Liver (tissue), 9 donors: Measurements from ENCODE around the gene IFNA8. TPM values are rescaled to one million over a fixed set of nuclear protein-coding genes. Genes with fewer than 3 reads are reported as not detected.

Experiments
- DNase-seq: peaks from one replicate; pipeline ENCODE4 v3.0.0-alpha.2; 2017; ENCODE audit warnings: low spot score
- H3K27ac ChIP-seq, 2 donors: one replicate each; pipeline ENCODE4 v1.7.0; 2013; ENCODE audit warnings: inconsistent platforms in 2 of 2, low read length in 2 of 2, control low read depth in 1 of 2, low read depth in 1 of 2, mild to moderate bottlenecking in 1 of 2
- H3K27me3 ChIP-seq, 4 donors: one replicate each; pipeline versions ENCODE4 v1.6.1 to v1.7.0; 2013; ENCODE audit warnings: low read length in 3 of 4, inconsistent platforms in 1 of 4, mild to moderate bottlenecking in 1 of 4, moderate library complexity in 1 of 4; ENCODE audit not compliant: control insufficient read depth in 4 of 4, insufficient read depth in 4 of 4
- H3K36me3 ChIP-seq, 4 donors: one replicate each; pipeline versions ENCODE4 v1.6.1 to v1.7.0; 2013; ENCODE audit warnings: low read length in 3 of 4, mild to moderate bottlenecking in 3 of 4, low read depth in 1 of 4, moderate library complexity in 1 of 4; ENCODE audit not compliant: control insufficient read depth in 4 of 4, insufficient read depth in 3 of 4
- H3K4me1 ChIP-seq, 4 donors: one replicate each; pipeline versions ENCODE4 v1.6.1 to v1.7.0; 2013; ENCODE audit warnings: low read length in 3 of 4, mild to moderate bottlenecking in 3 of 4, moderate library complexity in 1 of 4; ENCODE audit not compliant: control insufficient read depth in 4 of 4, insufficient read depth in 4 of 4
- H3K4me3 ChIP-seq, 3 donors: one replicate each; pipeline versions ENCODE4 v1.6.1 to v1.7.0; 2013; ENCODE audit warnings: low read length in 3 of 3, control low read depth in 1 of 3, low read depth in 1 of 3, mild to moderate bottlenecking in 1 of 3
- H3K9ac ChIP-seq, 2 donors: one replicate each; pipeline ENCODE4 v1.7.0; 2013; ENCODE audit warnings: low read length in 2 of 2, mild to moderate bottlenecking in 2 of 2, moderate library complexity in 2 of 2, control low read depth in 1 of 2, low read depth in 1 of 2
- H3K9me3 ChIP-seq, 4 donors: one replicate each; pipeline versions ENCODE4 v1.6.1 to v1.7.0; 2013; ENCODE audit warnings: low read length in 3 of 4; ENCODE audit not compliant: control insufficient read depth in 4 of 4
- ATF3 ChIP-seq: IDR thresholded peaks from 2 replicates; pipeline ENCODE4 v1.6.1; 2016; ENCODE audit warnings: antibody characterized with exemption
- CTCF ChIP-seq: fragments of 150-350 bp; IDR thresholded peaks from 2 replicates; pipeline ENCODE4 v1.5.1; 2017; ENCODE audit warnings: improper control_type of control experiment, low read depth, low read length; ENCODE audit not compliant: missing input control
- EGR1 ChIP-seq, 2 donors: IDR thresholded peaks; 2 replicates each; pipeline ENCODE4 v1.6.1; 2016 to 2018; ENCODE audit warnings: antibody characterized with exemption in 2 of 2, low read depth in 2 of 2
- FOXA1 ChIP-seq: IDR thresholded peaks from 2 replicates; pipeline ENCODE4 v1.6.1; 2016; ENCODE audit warnings: antibody characterized with exemption
- FOXA2 ChIP-seq: IDR thresholded peaks from 2 replicates; pipeline ENCODE4 v1.6.1; 2016; ENCODE audit warnings: antibody characterized with exemption
- HNF4A ChIP-seq, 2 donors: conservative IDR thresholded peaks; 2 replicates each; pipeline ENCODE4 v1.6.1; 2016; ENCODE audit warnings: antibody characterized with exemption in 2 of 2, mild to moderate bottlenecking in 2 of 2
- HNF4G ChIP-seq: IDR thresholded peaks from 2 replicates; pipeline ENCODE4 v1.6.1; 2016; ENCODE audit warnings: antibody characterized with exemption
- JUND ChIP-seq, 2 donors: IDR thresholded peaks; 2 replicates each; pipeline ENCODE4 v1.6.1; 2016; ENCODE audit warnings: antibody characterized with exemption in 2 of 2
- MAX ChIP-seq: IDR thresholded peaks from 2 replicates; pipeline ENCODE4 v1.6.1; 2016; ENCODE audit warnings: antibody characterized with exemption
- NR2F2 ChIP-seq: IDR thresholded peaks from 2 replicates; pipeline ENCODE4 v1.6.1; 2016; ENCODE audit warnings: antibody characterized with exemption
- REST ChIP-seq: IDR thresholded peaks from 2 replicates; pipeline ENCODE4 v1.6.1; 2016; ENCODE audit warnings: antibody characterized with exemption, mild to moderate bottlenecking
- SP1 ChIP-seq: IDR thresholded peaks from 2 replicates; pipeline ENCODE4 v1.6.1; 2018; ENCODE audit warnings: antibody characterized with exemption, mild to moderate bottlenecking
- TAF1 ChIP-seq: conservative IDR thresholded peaks from 2 replicates; pipeline ENCODE4 v1.6.1; 2016; ENCODE audit warnings: antibody characterized with exemption, mild to moderate bottlenecking
- YY1 ChIP-seq: IDR thresholded peaks from 2 replicates; pipeline ENCODE4 v1.6.1; 2016; ENCODE audit warnings: antibody characterized with exemption, mild to moderate bottlenecking
- ZBTB33 ChIP-seq: IDR thresholded peaks from 2 replicates; pipeline ENCODE4 v1.6.1; 2016; ENCODE audit warnings: antibody characterized with exemption
- WGBS: extraction: QIAGEN DNeasy Blood & Tissue Kit; methylation state at CpG from one replicate; pipeline ENCODE4 v1.1.7; 2013; 5-methylcytosine and 5-hydroxymethylcytosine counted together
- polyA plus RNA-seq, 2 donors: library from polyadenylated mRNA; stranded (reverse) in 1 of 2; unstranded in 1 of 2; fragments of 200-250 nt in 1 of 2; fragments of >200 nt in 1 of 2; fragmentation: Nextera tagmentation in 1 of 2; extraction: Ambion mirVana in 1 of 2; gene quantifications; one replicate each; pipeline versions ENCODE4 v1.2.1 to v1.2.3, GENCODE V29; 2013 to 2015
- total RNA-seq, 2 donors: library from RNA; depleted of rRNA; stranded (reverse); fragments of >200 nt; gene quantifications; one replicate each; pipeline ENCODE4 v1.2.3, GENCODE V29; 2014
- donor health status: healthy.
- donor health status: healthy.
- donor health status: healthy.
- donor health status: healthy.
- donor health status: healthy.

Gene IFNA8
- total and polyA plus RNA-seq, 4 donors, result not detected

- TF ChIP-seq REST, result no peak
- no peak for TF ChIP-seq JUND (IDR thresholded peaks at IDR 0.05)
- no peak for TF ChIP-seq NR2F2
- no peak for TF ChIP-seq YY1
- TF ChIP-seq FOXA2, result no peak
- no peak for TF ChIP-seq EGR1 (IDR thresholded peaks at IDR 0.05; ENCODE audit: low read depth in 2 of 2)
- no peak for TF ChIP-seq HNF4A (conservative IDR thresholded peaks at IDR 0.05)
Measured at GRCh38 chr9:21450733-21451394, 41.9 kb downstream of the IFNA8 start (continued).

- WGBS, result 72% methylated on average over 4 of the region's 4 CpGs
- Histone ChIP-seq H3K9me3 (no peaks in the 10 kb centered on the region), H3K4me3 (no peak overlapping the region), H3K9ac (no peak overlapping the region), H3K27ac (no peak overlapping the region), H3K27me3 (peaks cover 0 to 2% (median 0%) of the 10 kb centered on the region in 4 donors), H3K36me3 (no peaks in the 10 kb centered on the region), H3K4me1 (no peaks in the 10 kb centered on the region)
- TF ChIP-seq ZBTB33 (no peak), NR2F2 (no peak), HNF4G (no peak), FOXA1 (no peak), REST (no peak), SP1 (no peak), FOXA2 (no peak), MAX (no peak), ATF3 (no peak), JUND (IDR thresholded peaks at IDR 0.05) (no peak), EGR1 (IDR thresholded peaks at IDR 0.05; ENCODE audit: low read depth in 2 of 2) (no peak), YY1 (no peak), TAF1 (no peak), HNF4A (conservative IDR thresholded peaks at IDR 0.05) (no peak), CTCF (no peak)
- no peak for DNase-seq
Measured at GRCh38 chr9:21452681-21453080, 43.8 kb downstream of the IFNA8 start.
